ENCODE data around the gene HMGCS1. TPM values are rescaled to one million over a fixed set of nuclear protein-coding genes. Genes with fewer than 3 reads are reported as not detected.
A peak's percentile ranks its signal among the peaks of the same experiment; 100 is the strongest.
"Not testable (repeated sequence)": the region's sequence is repeated elsewhere in the genome, so short reads cannot be mapped to it uniquely, and the experiment has no call there.

The HMGCS1 gene
- total RNA-seq, 1 donor from 2014 or later, result 307 TPM

DNA sequence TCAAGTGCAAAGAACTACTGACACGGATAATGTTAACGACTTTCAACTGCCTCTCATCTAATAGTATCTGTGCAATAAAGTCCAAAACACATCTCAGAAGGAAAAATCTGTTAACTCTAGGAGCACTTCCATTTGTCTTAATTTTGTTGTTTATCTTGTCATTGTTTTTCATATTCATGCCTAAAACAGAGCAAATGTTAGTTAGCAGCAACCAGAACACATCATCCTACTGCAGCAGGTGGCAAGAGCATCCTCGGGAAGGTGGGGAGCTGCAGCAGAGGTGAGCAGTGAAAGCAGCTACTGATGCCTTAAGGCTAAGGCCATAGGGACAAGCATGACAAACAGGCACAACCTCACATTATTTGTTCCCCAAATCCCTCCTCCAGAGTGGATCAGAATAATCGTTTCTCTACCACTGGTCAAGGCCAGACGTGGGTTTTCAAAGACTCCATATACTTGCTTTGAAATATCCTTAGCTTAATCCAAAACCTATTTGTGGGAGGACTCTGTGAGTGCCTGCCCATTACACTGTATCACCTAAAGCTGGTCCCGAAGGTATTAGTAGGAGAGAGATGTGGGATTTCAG lies 1.0 kb downstream of the HMGCS1 start:
- no peak for ATAC-seq

DNA sequence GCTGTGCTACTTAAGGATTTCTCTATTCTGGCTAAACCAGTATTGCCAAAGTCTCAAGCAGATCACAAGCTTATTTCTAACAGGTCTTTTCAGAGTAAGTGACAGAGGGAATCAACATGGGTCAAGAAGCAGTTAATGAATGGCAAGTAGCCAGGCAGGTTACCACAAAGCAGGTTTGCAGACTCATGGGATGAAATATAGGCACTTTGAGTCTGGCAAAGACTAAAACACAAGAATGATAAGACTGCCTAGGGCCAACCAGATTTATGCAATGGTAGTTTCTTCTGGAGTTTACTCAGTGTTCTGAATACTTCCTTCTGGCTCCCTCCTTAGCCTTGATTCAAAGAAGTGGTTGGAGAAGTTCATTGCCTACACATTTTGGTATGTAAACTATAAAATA lies 3.6 kb downstream of the HMGCS1 start:
- ATAC-seq, result peak; percentile 48

DNA sequence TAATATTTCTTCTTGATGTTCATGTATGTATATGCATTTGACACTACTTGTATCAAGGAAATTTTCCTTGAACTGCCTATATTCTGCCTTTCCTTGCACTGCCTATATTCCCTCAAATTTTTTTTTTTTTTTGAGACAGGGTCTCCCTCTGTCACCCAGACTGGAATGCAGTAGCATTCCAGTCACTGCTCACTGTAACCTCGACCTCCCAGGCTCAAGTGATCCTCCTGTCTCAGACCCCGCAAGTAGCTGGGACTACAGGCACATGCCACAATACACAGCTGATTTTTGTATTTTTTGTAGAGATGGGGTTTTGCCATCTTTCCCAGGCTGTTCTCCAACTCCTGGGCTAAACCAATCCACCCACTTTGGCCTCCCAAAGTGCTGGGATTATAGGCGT lies 4.1 kb downstream of the HMGCS1 start:
- ATAC-seq, result no peak

DNA sequence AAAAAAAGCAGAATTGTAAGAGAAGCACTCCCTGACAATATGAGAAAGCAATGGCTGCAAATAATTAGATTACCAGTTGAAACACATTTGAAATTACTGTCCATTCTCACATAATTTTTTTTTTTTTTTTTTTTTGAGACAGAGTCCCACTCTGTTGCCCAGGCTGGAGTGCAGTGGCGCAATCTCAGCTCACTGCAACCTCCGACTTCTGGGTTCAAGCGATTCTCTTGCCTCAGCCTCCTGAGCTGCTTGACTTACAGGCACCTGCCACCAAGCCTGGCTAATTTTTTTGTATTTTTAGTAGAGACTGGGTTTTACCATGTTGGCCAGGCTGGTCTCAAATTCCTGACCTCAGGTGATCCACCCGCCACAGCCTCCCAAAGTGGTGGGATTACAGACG lies 6.3 kb downstream of the HMGCS1 start:
- not testable (repeated sequence) for ATAC-seq

DNA sequence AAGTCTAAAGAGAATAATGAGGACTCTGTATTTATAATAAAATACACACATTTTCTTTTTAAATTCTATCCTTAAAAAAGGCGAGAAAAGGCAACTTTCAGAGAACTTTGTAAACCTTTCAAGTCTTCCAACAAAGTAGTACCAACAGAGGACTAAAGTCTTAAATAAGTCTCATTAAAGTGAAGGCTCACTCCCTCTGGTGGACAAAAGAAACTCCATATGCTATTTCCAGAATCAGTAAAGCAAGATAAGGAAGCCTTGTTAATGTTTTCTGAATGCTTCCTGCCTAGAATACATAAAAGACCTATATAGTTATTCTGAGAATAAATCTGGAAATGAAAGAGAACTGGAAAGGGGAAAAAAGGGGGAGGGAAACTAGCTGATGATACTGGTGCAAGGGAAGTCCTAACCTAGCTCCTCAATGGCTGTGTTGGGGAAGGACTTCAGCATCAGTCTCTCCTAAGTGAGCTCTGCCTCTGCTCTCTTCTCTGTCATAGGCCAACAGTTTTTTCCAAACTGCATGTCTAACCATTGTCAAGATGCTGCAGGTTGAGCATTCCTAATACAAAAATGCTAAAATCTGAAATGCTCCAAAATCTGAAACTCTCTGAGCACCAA lies 7.2 kb downstream of the HMGCS1 start:
- no peak for ATAC-seq

DNA sequence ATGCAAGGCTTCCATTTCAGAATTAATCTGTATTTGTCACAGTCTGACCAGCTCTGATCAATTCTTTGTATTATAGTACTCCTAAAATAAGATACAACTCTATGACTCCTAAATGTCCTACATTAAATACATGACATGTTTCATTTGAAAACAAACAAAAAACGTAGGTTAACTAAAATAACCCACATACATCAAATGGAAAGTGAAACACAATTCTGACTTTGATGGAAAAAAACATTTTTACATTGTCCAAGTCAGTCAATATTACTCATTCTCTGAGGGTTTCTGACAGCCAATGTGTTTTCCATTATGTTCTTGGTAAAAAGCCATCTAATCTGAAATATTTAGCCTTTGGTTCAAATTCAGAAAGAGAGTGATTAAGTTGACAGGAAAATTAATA lies 8.7 kb downstream of the HMGCS1 start:
- no peak for ATAC-seq

DNA sequence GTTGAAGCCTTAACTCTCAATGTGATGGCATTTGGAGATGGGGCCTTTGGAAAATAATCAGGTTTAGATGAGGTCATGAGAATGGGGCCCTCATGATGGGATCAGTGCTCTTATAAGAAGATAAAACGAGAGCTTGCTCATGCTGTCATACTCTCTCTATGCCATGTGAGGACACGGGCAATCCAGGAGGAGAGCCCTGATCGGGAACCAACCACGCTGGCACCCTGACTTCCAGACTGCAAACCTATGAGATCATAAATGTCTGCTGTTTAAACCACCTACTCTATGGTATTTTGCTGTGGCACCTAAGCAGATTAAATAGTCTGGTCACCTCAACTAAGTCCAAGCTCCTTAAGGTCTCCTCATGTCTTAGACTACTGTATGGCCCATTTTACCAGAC lies 10.0 kb downstream of the HMGCS1 start:
- ATAC-seq, result no peak

DNA sequence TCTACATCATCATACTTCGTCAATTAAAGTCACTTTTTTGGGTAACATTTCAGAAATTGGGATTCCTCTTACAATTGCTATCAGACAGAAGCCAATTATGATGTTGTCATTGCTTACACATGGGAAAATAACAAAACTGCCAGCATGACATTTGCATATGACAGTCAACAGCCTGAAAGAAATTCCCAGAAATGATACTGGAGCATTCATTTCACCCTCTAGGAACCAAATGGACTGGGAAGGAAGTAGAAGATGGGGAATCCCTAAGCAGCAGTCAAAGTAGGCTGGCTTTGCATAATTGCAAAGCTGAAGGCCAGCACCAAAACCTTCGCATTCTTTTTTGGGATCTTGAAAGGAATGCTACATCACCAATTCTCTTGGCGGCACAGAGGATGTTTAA lies 10.7 kb downstream of the HMGCS1 start:
- ATAC-seq, result no peak

DNA sequence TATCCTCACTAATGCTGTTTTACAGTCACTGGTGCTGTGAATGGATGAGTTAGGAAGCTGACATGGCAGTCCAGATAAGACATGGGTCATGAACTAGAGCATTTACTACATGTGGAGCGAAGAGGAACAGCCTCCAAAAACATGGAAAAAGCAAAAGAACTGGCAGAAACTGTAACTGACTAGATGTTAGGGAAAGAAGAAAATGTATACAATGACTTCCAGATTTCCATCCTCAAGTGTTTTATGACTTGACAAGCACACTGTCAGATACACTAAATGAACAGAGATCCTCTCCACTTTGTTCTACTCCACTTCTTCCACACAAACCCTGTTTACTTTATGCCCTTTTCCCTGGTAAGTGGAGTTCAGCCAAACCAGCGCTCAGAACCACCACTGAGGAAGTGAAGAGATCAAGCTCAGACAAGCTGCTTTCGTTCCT lies 11.5 kb downstream of the HMGCS1 start:
- no peak for ATAC-seq

DNA sequence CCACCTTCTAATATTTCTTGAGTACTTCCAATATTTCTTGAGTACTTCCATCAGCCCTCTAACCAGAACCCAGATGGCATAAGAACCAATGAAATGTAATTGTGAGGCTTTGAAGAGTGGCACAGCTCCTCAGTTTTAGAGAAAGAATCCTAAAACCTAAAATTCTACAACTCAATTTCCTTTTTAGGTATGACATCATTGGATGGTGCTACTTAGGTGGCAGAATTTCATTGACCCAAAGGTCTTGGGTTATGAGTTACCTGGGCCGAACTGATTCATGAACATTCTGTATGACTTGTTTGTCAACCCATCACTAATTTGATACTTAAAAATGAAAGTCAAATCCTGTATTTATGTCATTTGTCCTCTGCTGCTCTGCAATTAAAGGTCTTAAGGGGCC lies 13.1 kb downstream of the HMGCS1 start:
- no peak for ATAC-seq

DNA sequence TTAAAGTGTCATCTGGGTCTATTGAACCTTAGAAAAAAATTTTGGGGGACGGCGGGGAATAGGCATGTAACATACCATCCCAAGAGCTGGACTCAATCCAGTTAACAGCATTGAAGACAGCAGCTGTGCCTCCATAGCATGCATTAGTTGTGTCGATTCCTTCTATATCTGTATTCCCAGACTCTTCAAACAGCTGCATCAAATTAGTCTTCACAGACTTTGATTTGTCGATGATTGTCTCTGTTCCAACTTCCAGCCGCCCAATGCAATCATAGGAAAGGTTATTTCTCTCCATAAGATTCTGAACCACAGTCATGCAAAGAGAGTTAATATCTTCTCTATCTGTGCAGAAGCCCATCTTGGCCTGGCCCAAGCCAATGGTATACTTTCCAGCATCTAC lies 14.8 kb downstream of the HMGCS1 start:
- ATAC-seq, result no peak

DNA sequence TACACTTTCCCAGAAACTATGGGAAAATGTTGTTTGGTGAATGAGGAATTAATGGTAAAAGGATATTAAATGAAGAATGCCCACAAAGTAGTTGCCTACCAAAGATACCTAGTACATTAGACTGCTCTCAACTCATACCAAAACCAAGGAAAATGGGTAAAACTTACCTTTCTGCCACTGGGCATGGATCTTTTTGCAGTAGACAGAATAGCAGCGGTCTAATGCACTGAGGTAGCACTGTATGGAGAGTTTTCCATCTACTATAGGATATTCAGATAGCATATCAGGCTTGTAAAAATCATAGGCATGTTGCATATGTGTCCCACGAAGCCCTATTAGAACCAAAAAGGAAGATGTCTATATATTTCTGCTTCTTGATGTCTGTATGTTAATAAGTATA lies 16.4 kb downstream of the HMGCS1 start:
- ATAC-seq, result no peak

DNA sequence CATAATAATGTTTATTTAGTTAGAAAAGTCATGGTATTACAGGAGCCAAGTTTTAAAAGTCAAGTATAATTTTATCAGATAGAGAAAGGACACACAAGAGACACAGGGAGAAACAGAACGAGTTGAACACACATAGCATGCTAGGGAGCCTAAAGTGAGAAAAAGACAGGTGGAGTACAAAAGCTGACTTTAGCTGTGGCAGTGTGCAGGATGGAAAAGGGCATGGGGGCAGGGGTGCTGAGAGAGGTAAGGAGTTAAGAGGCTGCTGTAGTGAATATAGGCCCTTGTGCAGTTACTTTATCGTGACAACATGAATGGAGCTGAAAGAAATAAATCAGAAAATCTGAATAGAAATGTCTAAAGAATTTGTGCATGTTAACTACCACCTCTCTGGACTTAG lies 18.0 kb downstream of the HMGCS1 start:
- ATAC-seq, result no peak

DNA sequence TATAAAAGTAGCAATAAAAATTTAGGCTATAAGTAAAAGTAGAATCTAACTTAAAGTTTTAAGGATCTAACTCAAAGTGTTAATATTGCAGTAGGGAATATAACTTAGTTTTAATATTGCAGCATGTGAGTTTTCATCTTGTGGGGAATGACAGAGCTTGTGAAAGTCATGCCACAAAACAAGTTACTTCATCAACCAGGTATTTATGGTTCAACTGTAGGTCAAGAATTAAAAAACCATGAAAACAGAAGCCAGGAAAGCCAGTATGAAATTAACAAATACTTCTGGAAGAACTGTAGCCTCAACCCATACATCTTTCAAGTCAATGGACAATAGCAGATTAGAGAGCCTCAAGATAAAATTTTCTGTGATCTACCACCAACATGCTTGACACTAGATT lies 19.0 kb downstream of the HMGCS1 start:
- ATAC-seq, result no peak

DNA sequence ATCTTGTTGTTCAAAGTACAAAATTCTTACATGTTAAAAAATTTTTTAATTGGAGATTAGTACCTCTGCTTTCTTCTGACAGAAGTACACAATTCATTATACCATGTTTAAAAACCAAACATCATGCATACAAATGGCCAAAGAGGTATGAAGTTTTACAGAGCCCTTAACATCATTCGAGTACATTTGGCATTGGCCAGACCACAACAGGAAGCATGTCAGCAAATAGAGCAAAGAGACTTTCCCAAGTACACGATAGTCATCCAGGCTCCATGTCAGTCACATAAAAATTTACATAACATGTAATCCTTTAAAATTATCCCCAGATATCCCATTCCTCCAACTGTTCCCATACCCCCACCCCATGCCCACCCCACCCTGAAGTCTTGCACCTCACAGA lies 22.5 kb downstream of the HMGCS1 start:
- no peak for ATAC-seq

DNA sequence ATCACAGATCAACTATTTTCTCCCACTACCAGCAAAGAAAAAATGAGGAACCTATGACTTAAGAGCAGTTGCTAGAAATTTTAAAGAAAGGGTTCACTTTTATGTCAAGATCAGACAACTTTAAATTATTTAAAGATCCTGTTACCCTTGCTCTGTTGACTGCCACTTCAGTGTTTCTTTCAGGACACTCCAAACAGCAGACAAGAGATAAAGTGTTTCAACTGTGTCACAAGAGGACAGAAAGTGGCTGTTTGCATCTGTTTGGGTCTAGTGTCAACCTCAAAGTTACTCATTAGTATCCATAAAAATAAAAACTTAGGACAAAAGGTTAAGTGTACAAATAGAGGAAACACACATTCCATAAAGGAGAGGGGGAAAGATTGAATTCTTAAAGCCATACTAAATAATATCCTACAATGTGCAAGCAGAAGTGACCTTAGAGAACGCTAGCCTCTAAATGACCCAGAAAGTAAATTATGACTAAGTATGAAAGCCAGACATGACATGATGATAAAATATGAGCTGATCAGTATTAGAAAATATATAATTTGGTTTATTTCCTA lies 24.9 kb downstream of the HMGCS1 start:
- no peak for ATAC-seq

DNA sequence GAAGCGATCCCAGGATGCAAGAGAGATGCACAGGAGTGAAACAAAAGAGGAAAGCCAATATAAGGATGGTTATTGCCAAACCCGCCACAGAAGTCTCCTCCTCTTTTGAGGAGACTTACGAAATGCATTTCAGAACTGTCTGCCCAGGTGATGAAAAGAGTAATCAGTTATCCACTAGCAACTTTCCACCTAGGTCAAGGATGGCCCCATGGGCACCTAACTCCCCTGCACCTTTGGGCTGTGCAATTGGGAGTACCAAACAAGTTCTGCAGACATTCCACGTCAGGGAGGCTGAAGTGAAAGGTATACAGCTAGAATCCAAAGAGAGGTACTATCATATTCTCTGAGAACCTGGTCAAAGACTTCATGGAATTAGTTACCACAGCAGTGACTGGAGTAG lies 25.7 kb downstream of the HMGCS1 start:
- no peak for ATAC-seq

DNA sequence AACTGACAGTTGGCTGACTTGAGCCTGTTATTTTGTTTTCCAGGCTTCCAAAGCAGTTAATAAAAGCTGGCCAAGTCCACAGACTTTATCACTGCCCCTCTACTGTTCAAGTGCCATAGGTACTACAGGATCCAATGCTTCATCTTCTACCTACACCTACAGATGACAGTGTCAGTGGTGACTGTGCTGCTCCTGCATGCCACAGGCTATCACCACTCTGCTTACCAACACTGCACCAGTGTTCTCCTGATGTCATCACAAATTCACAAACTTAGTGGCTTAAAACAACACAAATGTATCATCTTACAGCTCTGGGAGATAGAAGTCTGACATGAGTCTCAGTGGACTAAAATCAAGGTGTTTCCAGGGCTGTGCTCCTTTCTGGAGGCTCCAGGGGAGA lies 26.6 kb downstream of the HMGCS1 start:
- ATAC-seq, result no peak

DNA sequence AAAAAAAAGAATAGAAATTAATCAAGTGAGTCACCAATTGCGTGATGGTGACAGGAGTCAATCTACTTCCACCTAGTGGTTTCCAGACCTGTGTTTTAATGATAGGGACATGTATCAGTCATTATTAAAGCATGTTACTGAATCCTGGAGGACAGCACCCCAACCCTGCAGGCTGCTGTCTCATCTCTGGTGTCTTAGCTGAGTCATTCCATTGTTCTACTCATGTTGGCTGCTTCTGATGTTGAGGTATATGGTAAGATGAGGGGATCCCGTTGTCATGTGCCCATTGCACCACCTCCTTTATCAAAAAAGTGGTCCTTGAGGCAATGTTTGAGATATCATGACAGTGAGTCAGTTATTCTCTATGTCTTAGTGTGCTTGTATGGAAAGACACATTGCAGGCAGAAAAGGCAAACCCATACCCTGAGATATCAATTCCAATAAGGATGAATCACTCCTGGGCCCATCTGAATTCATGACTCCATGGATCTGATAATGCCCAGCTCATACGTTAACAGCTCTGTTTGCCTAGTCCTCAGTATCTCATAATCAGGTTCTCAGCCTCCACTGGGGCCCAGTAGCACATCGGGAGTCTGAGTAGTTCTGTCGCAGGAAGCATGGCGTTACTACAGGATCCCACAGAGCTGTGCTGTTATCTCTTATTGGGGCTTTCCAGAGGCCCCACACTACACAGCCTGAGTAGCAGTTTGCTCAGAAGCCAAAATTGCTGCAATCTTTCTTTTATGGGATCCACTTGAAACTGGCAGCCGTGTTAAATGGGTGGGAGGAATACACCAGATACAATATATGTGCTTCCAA lies 31.2 kb downstream of the HMGCS1 start:
- peak; percentile 46 for ATAC-seq

DNA sequence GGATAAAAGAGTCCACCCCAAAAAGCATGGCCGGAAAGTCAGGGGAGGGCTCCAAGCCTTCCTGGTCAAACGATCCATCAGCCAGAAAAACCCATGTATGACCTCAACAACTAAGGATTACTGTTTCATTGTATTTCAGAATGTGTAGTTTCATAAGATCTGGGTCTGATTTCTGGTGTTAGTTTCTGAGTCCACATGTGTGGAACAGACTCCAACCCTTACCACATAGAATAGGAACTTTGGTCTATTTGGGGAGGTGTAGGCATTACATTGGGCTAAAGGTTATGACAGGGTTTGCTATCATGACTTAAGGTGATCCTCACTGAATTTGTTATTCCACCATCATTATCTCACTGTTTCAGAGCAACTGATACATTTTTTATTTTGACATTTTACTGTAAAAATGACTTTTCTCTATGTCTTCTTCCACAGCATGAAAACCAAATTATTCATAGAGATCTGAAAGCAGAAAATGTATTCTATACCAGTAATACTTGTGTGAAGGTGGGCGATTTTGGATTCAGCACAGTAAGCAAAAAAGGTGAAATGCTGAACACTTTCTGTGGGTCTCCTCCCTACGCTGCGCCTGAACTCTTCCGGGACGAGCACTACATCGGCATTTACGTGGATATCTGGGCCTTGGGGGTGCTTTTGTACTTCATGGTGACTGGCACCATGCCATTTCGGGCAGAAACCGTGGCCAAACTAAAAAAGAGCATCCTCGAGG lies 33.5 kb downstream of the HMGCS1 start:
- ATAC-seq, result no peak

DNA sequence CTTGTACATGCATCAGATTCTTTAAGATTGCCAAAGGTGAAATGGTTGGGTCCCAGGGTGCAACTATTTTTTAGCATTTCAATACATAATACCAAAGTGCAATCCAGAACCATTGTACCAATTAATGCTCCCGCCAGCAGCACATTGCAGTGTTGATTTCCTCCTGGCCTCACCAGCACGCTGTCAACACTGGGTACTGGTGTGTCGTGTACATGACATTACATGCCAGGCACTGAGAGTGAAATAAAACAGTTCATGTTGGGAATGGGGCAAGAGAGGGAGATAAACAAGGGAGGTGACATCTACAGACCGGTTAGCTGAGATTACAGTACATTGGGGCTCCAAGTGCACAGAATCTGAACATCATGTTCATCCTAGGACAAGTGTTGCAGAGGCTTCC lies 37.8 kb downstream of the HMGCS1 start:
- no peak for ATAC-seq

DNA sequence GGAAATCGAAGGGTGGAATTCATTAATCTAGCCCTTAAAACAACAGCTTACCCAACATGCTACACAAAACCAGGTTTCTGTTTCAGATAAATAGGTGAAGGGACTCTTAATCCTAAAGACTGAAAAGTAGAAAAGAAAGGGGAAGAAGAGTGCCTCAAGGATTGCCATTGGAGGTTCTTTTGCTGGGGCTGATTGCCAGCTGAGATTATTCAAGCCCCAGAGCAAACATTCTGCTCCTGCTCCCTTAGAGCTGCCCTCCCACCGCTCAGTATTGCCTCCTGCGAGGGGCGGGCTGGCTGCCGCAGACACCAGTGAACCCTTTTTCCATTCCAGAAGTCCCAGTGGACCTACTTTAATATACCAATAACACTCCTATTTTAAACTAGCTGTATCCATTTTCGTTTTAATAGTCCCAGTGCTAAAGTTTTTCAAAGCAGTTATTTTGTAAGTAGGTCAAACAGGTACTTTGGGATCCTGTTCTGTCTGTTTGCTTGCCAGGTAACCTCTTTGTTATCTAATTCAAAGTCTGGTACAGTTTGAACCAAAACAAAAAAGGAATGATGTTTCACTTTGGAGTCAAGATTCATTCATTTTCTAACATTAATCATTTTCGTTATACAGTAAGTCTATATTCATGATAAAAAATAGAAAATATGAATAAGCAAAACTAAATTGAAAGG lies 38.6 kb downstream of the HMGCS1 start:
- ATAC-seq, result no peak

Measured in esophagus mucosa (tissue), 1 donor.